Ishikawa (cell line): ENCODE measurements around the gene COLQ.

ENCODE experiments used
- CREB1 ChIP-seq: IDR thresholded peaks from 2 replicates; pipeline ENCODE4 v1.6.1; 2012; ENCODE audit warnings: low read depth
- EGR1 ChIP-seq: IDR thresholded peaks from 2 replicates; pipeline ENCODE4 v1.6.1; 2012
- EP300 ChIP-seq: IDR thresholded peaks from 2 replicates; pipeline ENCODE4 v1.6.1; 2012; ENCODE audit warnings: borderline replicate concordance
- MAX ChIP-seq: IDR thresholded peaks from 2 replicates; pipeline ENCODE4 v1.6.1; 2012
- NFIC ChIP-seq: IDR thresholded peaks from 2 replicates; pipeline ENCODE4 v1.6.1; 2012
- RAD21 ChIP-seq: IDR thresholded peaks from 2 replicates; pipeline ENCODE4 v1.6.1; 2012; ENCODE audit warnings: low read depth
- REST ChIP-seq: IDR thresholded peaks from 2 replicates; pipeline ENCODE4 v1.6.1; 2012; ENCODE audit warnings: low read depth, mild to moderate bottlenecking
- TCF12 ChIP-seq: IDR thresholded peaks from 2 replicates; pipeline ENCODE4 v1.6.1; 2012; ENCODE audit warnings: low read depth
- TEAD4 ChIP-seq: IDR thresholded peaks from 2 replicates; pipeline ENCODE4 v1.6.1; 2012

GRCh38 chr3:15536856-15537255 lies 15.3 kb upstream of the COLQ start:
- TF ChIP-seq MAX = no peak
- TF ChIP-seq CREB1 = no peak
- no peak for TF ChIP-seq TCF12
- TF ChIP-seq REST = no peak
- TF ChIP-seq RAD21 = no peak
- TF ChIP-seq EP300 = no peak
- TF ChIP-seq TEAD4 = no peak
- no peak for TF ChIP-seq NFIC
- no peak for TF ChIP-seq EGR1
